Measurements from ENCODE around the gene LRRC41. TPM values are rescaled to one million over a fixed set of nuclear protein-coding genes. Genes with fewer than 3 reads are reported as not detected.

The LRRC41 gene
- total RNA-seq, 1 experiment from 2014 or later: 38.1 TPM

- no peak for DNase-seq (ENCODE audit: low read depth, low spot score)
- CTCF ChIA-PET: interaction anchor here (1.7 kb wide), 1 partner anchor 10 kb away, joined by 6 read pairs; no protein-coding TSS in a partner anchor
- RAD21 ChIA-PET (ENCODE audit: low non-redundant PET in 1 of 2, low total read pairs in 2 of 2, uncharacterized antibody in 2 of 2, unreplicated experiment in 2 of 2): no interaction called here
Observed at GRCh38 chr1:46343705-46344104, 40.3 kb upstream of the LRRC41 start.

More at GRCh38 chr1:46343705-46344104, 40.3 kb upstream of the LRRC41 start:
- TF ChIP-seq FOSL1 (IDR thresholded peaks at IDR 0.05; ENCODE audit: low read depth) (no peak), CTCF (IDR thresholded peaks at IDR 0.05 in 2 of 3, conservative IDR thresholded peaks at IDR 0.05 in 1 of 3; ENCODE audit: borderline replicate concordance in 1 of 3, insufficient read depth in 1 of 3, low read depth in 2 of 3, low read length in 2 of 3) (no peak), CBX3 (IDR thresholded peaks at IDR 0.05; ENCODE audit: low read depth) (no peak), EZH2 (IDR thresholded peaks at IDR 0.05) (no peak), TCF7L2 (IDR thresholded peaks at IDR 0.05; ENCODE audit: borderline replicate concordance, extremely low read depth, insufficient read depth, insufficient read length) (no peak), EGR1 (IDR thresholded peaks at IDR 0.05; ENCODE audit: low read depth) (no peak), EZH2phosphoT487 (IDR thresholded peaks at IDR 0.05; ENCODE audit: borderline replicate concordance) (no peak), SRF (IDR thresholded peaks at IDR 0.05; ENCODE audit: low read depth) (no peak), MAX (IDR thresholded peaks at IDR 0.05) (no peak), ELF1 (IDR thresholded peaks at IDR 0.05; ENCODE audit: borderline replicate concordance, low read depth) (no peak), ZFX (IDR thresholded peaks at IDR 0.05) (no peak), SIN3A (IDR thresholded peaks at IDR 0.05; ENCODE audit: low read depth) (no peak)
- TF ChIP-seq, protein P1, sequence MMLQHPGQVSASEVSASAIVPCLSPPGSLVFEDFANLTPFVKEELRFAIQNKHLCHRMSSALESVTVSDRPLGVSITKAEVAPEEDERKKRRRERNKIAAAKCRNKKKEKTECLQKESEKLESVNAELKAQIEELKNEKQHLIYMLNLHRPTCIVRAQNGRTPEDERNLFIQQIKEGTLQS (IDR thresholded peaks at IDR 0.05): no peak
- no peak overlapping the region for H3K4me3 ChIP-seq (replicated peaks in 1 of 2; ENCODE audit: low read depth in 1 of 2, low read length in 2 of 2)
- H3K9ac ChIP-seq (ENCODE audit: low read length): no peak overlapping the region
- no peaks in the 10 kb centered on the region for H3K27me3 ChIP-seq (ENCODE audit: insufficient read depth, low read length)
- H3K9me2 ChIP-seq (ENCODE audit: insufficient read depth): no peaks in the 10 kb centered on the region
- H3K36me3 ChIP-seq (ENCODE audit: control insufficient read depth in 1 of 2, insufficient read depth in 2 of 2, low read length in 2 of 2): peaks cover 12 to 20% of the 10 kb centered on the region in 2 experiments; a peak in 3 of 4 replicates
- H4K20me1 ChIP-seq (ENCODE audit: insufficient read depth): no peaks in the 10 kb centered on the region
- POLR2A ChIA-PET: no interaction called here
- no TSS peak for BruUV-seq (replicated peaks)
- H3K4me2 ChIP-seq (ENCODE audit: low read length): no peak overlapping the region
- H2AFZ ChIP-seq (ENCODE audit: low read depth, low read length, poor library complexity, severe bottlenecking): no peak overlapping the region
- H3K79me2 ChIP-seq (ENCODE audit: insufficient read depth, low read length): peaks cover 34% of the 10 kb centered on the region
- H3K4me1 ChIP-seq (ENCODE audit: control insufficient read depth in 1 of 2, insufficient read depth in 2 of 2, low read length in 2 of 2): peaks cover 19 to 39% of the 10 kb centered on the region in 2 experiments
- no peak overlapping the region for H3K27ac ChIP-seq (ENCODE audit: low read depth, low read length)
- no peak for ATAC-seq
- H3K9me3 ChIP-seq (ENCODE audit: control insufficient read depth in 1 of 2, insufficient read depth in 1 of 2, low read depth in 1 of 2, low read length in 2 of 2): no peaks in the 10 kb centered on the region
- intact Hi-C loops (cut with micrococcal nuclease): no loop called here
